Skeletal muscle satellite cell (primary cell): Measurements from ENCODE around the gene SPRR5. TPM values are rescaled to one million over a fixed set of nuclear protein-coding genes. Genes with fewer than 3 reads are reported as not detected.

Experiments used
- H3K27me3 ChIP-seq: 2 replicates; pipeline ENCODE4 v1.7.0; 2013; ENCODE audit warnings: low read length; ENCODE audit not compliant: control insufficient read depth, insufficient read depth
- H3K36me3 ChIP-seq: 2 replicates; pipeline ENCODE4 v1.7.0; 2013; ENCODE audit warnings: mild to moderate bottlenecking, control low read depth, low read length; ENCODE audit not compliant: insufficient read depth
- H3K4me1 ChIP-seq: 2 replicates; pipeline ENCODE4 v1.7.0; 2013; ENCODE audit warnings: low read length; ENCODE audit not compliant: control insufficient read depth, insufficient read depth
- H3K4me2 ChIP-seq: 2 replicates; pipeline ENCODE4 v1.7.0; 2013; ENCODE audit warnings: mild to moderate bottlenecking, low read length
- H3K4me3 ChIP-seq: 2 replicates; pipeline ENCODE4 v1.7.0; 2013; ENCODE audit warnings: low read length
- H3K9ac ChIP-seq: 2 replicates; pipeline ENCODE4 v1.7.0; 2013; ENCODE audit warnings: mild to moderate bottlenecking, low read depth, low read length, moderate library complexity
- H3K9me3 ChIP-seq: replicated peaks from 2 replicates; pipeline ENCODE4 v1.7.0; 2013; ENCODE audit warnings: mild to moderate bottlenecking, control low read depth, low read length
- small RNA-seq: library from RNA; depleted of rRNA; stranded (forward); fragments of <200 nt; gene quantifications from one replicate; pipeline ENCODE3, GENCODE V24; 2012

The SPRR5 gene

GRCh38 chr1:152993186-152993585 is 46.2 kb downstream of the SPRR5 start:
- Histone ChIP-seq H3K9me3 (no peaks in the 10 kb centered on the region), H3K4me2 (no peak overlapping the region), H3K27me3 (peaks cover 13% of the 10 kb centered on the region), H3K4me3 (no peak overlapping the region), H3K4me1 (no peaks in the 10 kb centered on the region), H3K9ac (no peak overlapping the region), H3K36me3 (no peaks in the 10 kb centered on the region)

GRCh38 chr1:152995842-152996241 is 48.8 kb downstream of the SPRR5 start:
- H3K36me3 ChIP-seq = no peaks in the 10 kb centered on the region
- peaks cover 8% of the 10 kb centered on the region for H3K27me3 ChIP-seq
- no peaks in the 10 kb centered on the region for H3K4me1 ChIP-seq

GRCh38 chr1:152996633-152997400 is 49.8 kb downstream of the SPRR5 start:
- Histone ChIP-seq H3K4me3 (no peak overlapping the region), H3K9ac (no peak overlapping the region), H3K4me1 (no peaks in the 10 kb centered on the region), H3K27me3 (peaks cover 8% of the 10 kb centered on the region), H3K4me2 (no peak overlapping the region), H3K36me3 (no peaks in the 10 kb centered on the region), H3K9me3 (no peaks in the 10 kb centered on the region)

More at GRCh38 chr1:152995842-152996241, 48.8 kb downstream of the SPRR5 start:
- no peak overlapping the region for H3K9ac ChIP-seq
- no peak overlapping the region for H3K4me3 ChIP-seq
- H3K4me2 ChIP-seq = no peak overlapping the region
- H3K9me3 ChIP-seq = no peaks in the 10 kb centered on the region

- Histone ChIP-seq H3K9me3 (no peaks in the 10 kb centered on the region), H3K9ac (no peak overlapping the region)
Measured at GRCh38 chr1:152997901-152998300, 50.9 kb downstream of the SPRR5 start.

GRCh38 chr1:152998476-152998875 is 51.5 kb downstream of the SPRR5 start:
- no peak overlapping the region for H3K9ac ChIP-seq
- H3K9me3 ChIP-seq = no peaks in the 10 kb centered on the region
- no peaks in the 10 kb centered on the region for H3K4me1 ChIP-seq

More at GRCh38 chr1:152997901-152998300, 50.9 kb downstream of the SPRR5 start:
- Histone ChIP-seq H3K4me1 (no peaks in the 10 kb centered on the region), H3K27me3 (peaks cover 8% of the 10 kb centered on the region), H3K4me2 (no peak overlapping the region), H3K36me3 (no peaks in the 10 kb centered on the region), H3K4me3 (no peak overlapping the region)

More at GRCh38 chr1:152998476-152998875, 51.5 kb downstream of the SPRR5 start:
- H3K4me2 ChIP-seq = no peak overlapping the region
- no peaks in the 10 kb centered on the region for H3K36me3 ChIP-seq
- no peak overlapping the region for H3K4me3 ChIP-seq
- H3K27me3 ChIP-seq = peaks cover 8% of the 10 kb centered on the region

Small RNAs within 50 kb of the gene (small RNA-seq; reads per million reads assigned to genes)
- not detected for gene SPRR1A
